ENCODE data around the gene GABRG3.

Gene GABRG3

DNA sequence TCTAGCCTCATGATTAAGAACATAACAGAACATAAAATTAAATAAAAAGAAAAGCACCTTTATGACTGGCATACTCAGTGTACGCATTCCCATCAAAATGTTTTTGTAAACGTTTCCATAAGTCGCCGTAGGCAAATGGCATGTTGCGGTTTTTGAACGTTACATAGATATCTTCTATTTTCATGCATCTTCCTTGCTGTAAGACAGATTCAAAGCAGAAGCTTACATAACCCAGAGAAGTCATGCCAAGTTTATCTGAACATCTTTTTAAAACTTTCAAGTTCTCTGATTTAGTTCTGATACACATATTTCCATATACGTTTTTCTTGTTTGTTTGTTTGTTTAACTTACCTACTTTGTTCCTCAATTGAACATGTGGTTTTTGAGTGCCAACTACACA is 388.6 kb downstream of the GABRG3 start:
- TF ChIP-seq POLR2AphosphoS5 (IDR thresholded peaks at IDR 0.05; ENCODE audit: low read depth, low read length), result no peak

DNA sequence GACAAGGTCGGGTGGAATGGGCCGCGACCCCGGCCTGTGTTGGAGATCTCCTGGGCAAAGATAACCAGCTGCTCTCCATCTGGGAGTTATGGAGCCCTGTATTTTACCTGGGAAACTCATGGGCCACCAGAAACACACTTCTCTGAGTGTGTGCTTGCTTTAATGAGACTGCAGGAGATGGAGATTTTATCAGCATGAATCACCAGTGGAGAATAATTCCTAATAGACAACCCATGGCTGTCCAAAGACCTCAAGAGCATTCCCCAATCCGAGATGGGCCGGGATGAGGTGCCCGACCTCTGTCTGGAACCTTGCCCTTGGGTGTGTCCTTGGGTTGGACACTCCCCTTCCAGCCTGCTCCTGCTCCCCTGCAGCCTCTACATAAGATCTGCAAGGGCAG is 389.3 kb downstream of the GABRG3 start:
- TF ChIP-seq, protein P1, sequence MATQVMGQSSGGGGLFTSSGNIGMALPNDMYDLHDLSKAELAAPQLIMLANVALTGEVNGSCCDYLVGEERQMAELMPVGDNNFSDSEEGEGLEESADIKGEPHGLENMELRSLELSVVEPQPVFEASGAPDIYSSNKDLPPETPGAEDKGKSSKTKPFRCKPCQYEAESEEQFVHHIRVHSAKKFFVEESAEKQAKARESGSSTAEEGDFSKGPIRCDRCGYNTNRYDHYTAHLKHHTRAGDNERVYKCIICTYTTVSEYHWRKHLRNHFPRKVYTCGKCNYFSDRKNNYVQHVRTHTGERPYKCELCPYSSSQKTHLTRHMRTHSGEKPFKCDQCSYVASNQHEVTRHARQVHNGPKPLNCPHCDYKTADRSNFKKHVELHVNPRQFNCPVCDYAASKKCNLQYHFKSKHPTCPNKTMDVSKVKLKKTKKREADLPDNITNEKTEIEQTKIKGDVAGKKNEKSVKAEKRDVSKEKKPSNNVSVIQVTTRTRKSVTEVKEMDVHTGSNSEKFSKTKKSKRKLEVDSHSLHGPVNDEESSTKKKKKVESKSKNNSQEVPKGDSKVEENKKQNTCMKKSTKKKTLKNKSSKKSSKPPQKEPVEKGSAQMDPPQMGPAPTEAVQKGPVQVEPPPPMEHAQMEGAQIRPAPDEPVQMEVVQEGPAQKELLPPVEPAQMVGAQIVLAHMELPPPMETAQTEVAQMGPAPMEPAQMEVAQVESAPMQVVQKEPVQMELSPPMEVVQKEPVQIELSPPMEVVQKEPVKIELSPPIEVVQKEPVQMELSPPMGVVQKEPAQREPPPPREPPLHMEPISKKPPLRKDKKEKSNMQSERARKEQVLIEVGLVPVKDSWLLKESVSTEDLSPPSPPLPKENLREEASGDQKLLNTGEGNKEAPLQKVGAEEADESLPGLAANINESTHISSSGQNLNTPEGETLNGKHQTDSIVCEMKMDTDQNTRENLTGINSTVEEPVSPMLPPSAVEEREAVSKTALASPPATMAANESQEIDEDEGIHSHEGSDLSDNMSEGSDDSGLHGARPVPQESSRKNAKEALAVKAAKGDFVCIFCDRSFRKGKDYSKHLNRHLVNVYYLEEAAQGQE (IDR thresholded peaks at IDR 0.05; ENCODE audit: insufficient read depth in 1 of 2, low read depth in 2 of 2, low read length in 2 of 2), result no peak
- TF ChIP-seq TAF1 (IDR thresholded peaks at IDR 0.05; ENCODE audit: borderline replicate concordance, insufficient read depth, low read length) (no peak), FOXP2 (optimal IDR thresholded peaks at IDR 0.05; ENCODE audit: borderline replicate concordance, extremely low read depth, extremely low read length, insufficient read depth) (no peak), SIN3A (IDR thresholded peaks at IDR 0.05; ENCODE audit: borderline replicate concordance, insufficient read depth, low read length) (no peak), POLR2AphosphoS5 (IDR thresholded peaks at IDR 0.05; ENCODE audit: low read depth, low read length) (no peak)

DNA sequence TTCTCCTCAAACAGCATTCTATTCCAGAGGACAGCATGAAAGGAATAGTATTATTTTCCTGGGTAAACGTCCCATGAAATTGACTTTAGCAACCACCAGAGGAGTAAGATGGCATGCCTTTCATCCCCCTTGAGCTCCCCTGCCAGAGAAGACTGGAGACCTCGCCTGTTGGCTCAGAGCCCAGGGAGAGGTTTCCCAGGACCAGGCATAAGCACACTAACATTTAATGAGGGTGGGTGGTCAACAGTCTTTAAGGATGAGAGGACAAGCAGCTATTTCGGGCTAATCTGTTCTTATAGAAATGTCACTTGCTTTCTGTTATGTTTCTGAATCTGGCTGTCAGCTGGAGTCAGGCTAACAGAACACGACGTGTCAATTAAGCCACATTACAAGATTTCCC is 390.5 kb downstream of the GABRG3 start:
- TF ChIP-seq, protein P1 (IDR thresholded peaks at IDR 0.05; ENCODE audit: insufficient read depth in 1 of 2, low read depth in 2 of 2, low read length in 2 of 2), result no peak
- no peak for TF ChIP-seq POLR2AphosphoS5 (IDR thresholded peaks at IDR 0.05; ENCODE audit: low read depth, low read length)
- no peak for TF ChIP-seq TAF1 (IDR thresholded peaks at IDR 0.05; ENCODE audit: borderline replicate concordance, insufficient read depth, low read length)

DNA sequence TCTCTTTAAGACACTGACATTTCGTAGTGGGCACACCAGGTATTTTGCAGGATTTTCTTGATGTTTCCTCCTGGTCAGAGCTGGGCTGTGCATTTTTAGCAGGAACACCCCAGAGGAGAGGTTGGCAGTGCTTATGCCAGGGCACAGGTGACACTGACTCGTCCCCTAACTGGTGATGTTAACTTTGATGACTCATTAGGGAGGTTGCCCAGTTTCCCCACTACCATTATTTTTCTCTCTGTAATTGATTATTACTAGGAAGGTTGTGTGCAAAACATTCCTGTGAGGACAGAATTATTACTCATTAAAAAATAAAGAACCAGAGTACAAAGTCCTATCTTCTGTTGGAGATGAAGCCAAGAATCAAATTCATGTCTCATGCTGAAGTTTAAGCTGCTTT is 394.5 kb downstream of the GABRG3 start:
- TF ChIP-seq POLR2AphosphoS5 (IDR thresholded peaks at IDR 0.05; ENCODE audit: low read depth, low read length) (no peak), TAF1 (IDR thresholded peaks at IDR 0.05; ENCODE audit: borderline replicate concordance, insufficient read depth, low read length) (no peak), FOXP2 (optimal IDR thresholded peaks at IDR 0.05; ENCODE audit: borderline replicate concordance, extremely low read depth, extremely low read length, insufficient read depth) (no peak), SIN3A (IDR thresholded peaks at IDR 0.05; ENCODE audit: borderline replicate concordance, insufficient read depth, low read length) (no peak)
- TF ChIP-seq, protein P1 (IDR thresholded peaks at IDR 0.05; ENCODE audit: insufficient read depth in 1 of 2, low read depth in 2 of 2, low read length in 2 of 2), result no peak

DNA sequence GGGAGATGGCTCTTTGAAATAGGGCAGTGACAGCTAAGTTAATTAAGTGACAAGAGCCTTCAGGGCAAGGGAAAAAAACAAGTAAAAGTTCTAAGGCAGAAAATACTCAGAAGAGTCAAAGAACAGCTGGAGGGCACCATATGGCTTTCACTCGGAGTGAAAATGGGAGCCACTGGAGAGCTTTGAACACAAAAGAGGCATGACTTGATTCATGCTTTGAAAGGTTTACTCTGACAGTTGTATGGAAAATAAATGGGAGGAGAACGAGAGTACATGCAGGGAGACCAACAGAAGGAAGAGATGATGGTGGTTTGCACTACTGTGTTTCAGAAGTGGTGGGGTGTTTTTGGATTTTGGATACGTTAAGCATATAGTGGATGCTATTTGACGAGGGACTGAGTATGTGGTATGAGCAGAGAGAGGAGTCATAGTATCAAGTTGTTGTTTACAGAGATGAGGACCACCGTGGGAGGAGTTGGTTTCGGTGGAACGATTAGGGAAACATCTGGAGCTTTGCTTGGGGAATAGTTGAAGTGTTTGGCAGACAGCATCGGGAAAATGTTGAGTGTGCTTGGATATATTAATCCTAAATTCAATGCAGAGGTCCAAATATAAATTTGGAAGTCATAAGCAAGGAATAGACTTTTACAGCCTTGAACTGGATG is 411.5 kb downstream of the GABRG3 start:
- TF ChIP-seq TAF1 (IDR thresholded peaks at IDR 0.05; ENCODE audit: borderline replicate concordance, insufficient read depth, low read length) (no peak), FOXP2 (optimal IDR thresholded peaks at IDR 0.05; ENCODE audit: borderline replicate concordance, extremely low read depth, extremely low read length, insufficient read depth) (no peak), SIN3A (IDR thresholded peaks at IDR 0.05; ENCODE audit: borderline replicate concordance, insufficient read depth, low read length) (no peak), POLR2AphosphoS5 (IDR thresholded peaks at IDR 0.05; ENCODE audit: low read depth, low read length) (no peak)
- TF ChIP-seq, protein P1 (IDR thresholded peaks at IDR 0.05; ENCODE audit: insufficient read depth in 1 of 2, low read depth in 2 of 2, low read length in 2 of 2), result no peak

Data from PFSK-1 (cell line).